Measurements from ENCODE around the gene MPPED2.

Gene MPPED2

GRCh38 chr11:30505603-30506002 is 80.5 kb downstream of the MPPED2 start:
- no peak for DNase-seq
- Histone ChIP-seq H3K4me2 (ENCODE audit: low read depth, low read length) (no peak overlapping the region), H2AFZ (ENCODE audit: low read length) (no peak overlapping the region), H3K79me2 (ENCODE audit: low read length) (no peaks in the 10 kb centered on the region), H3F3A (ENCODE audit: insufficient read depth, low read length) (no peaks in the 10 kb centered on the region), H3K9ac (ENCODE audit: low read length) (no peak overlapping the region), H3K27me3 (replicated peaks; ENCODE audit: insufficient read depth, low read length) (no peaks in the 10 kb centered on the region), H3K27ac (ENCODE audit: low read length) (no peak overlapping the region), H3K9me3 (replicated peaks; ENCODE audit: insufficient read depth, low read length) (no peaks in the 10 kb centered on the region), H3K9me2 (replicated peaks; ENCODE audit: insufficient read depth, low read length) (no peaks in the 10 kb centered on the region), H3K4me1 (ENCODE audit: low read length) (no peaks in the 10 kb centered on the region), H3K4me3 (ENCODE audit: low read length) (no peak overlapping the region), H3K36me3 (replicated peaks; ENCODE audit: insufficient read depth, low read length) (no peaks in the 10 kb centered on the region), H4K20me1 (ENCODE audit: insufficient read depth, low read length) (no peaks in the 10 kb centered on the region)
- TF ChIP-seq EZH2 (optimal IDR thresholded peaks at IDR 0.05; ENCODE audit: low read depth, low read length) (no peak), CTCF (IDR thresholded peaks at IDR 0.05; ENCODE audit: low read length) (no peak), EZH2phosphoT487 (IDR thresholded peaks at IDR 0.05; ENCODE audit: low read length) (no peak)

- Histone ChIP-seq H4K20me1 (ENCODE audit: insufficient read depth, low read length) (no peaks in the 10 kb centered on the region), H3F3A (ENCODE audit: insufficient read depth, low read length) (no peaks in the 10 kb centered on the region), H3K4me3 (ENCODE audit: low read length) (no peak overlapping the region), H3K79me2 (ENCODE audit: low read length) (no peaks in the 10 kb centered on the region), H2AFZ (ENCODE audit: low read length) (no peak overlapping the region), H3K36me3 (replicated peaks; ENCODE audit: insufficient read depth, low read length) (no peaks in the 10 kb centered on the region), H3K4me2 (ENCODE audit: low read depth, low read length) (no peak overlapping the region), H3K9me3 (replicated peaks; ENCODE audit: insufficient read depth, low read length) (no peaks in the 10 kb centered on the region), H3K27me3 (replicated peaks; ENCODE audit: insufficient read depth, low read length) (no peaks in the 10 kb centered on the region), H3K9me2 (replicated peaks; ENCODE audit: insufficient read depth, low read length) (no peaks in the 10 kb centered on the region), H3K9ac (ENCODE audit: low read length) (no peak overlapping the region), H3K27ac (ENCODE audit: low read length) (no peak overlapping the region), H3K4me1 (ENCODE audit: low read length) (no peaks in the 10 kb centered on the region)
- TF ChIP-seq CTCF (IDR thresholded peaks at IDR 0.05; ENCODE audit: low read length) = no peak
- no peak for TF ChIP-seq EZH2 (optimal IDR thresholded peaks at IDR 0.05; ENCODE audit: low read depth, low read length)
- no peak for TF ChIP-seq EZH2phosphoT487 (IDR thresholded peaks at IDR 0.05; ENCODE audit: low read length)
- no peak for DNase-seq
Measured at GRCh38 chr11:30504468-30504867, 81.7 kb downstream of the MPPED2 start.

GRCh38 chr11:30503156-30503555 is 83.0 kb downstream of the MPPED2 start:
- Histone ChIP-seq H3K27ac (ENCODE audit: low read length) (no peak overlapping the region), H3K79me2 (ENCODE audit: low read length) (no peaks in the 10 kb centered on the region), H3K4me2 (ENCODE audit: low read depth, low read length) (no peak overlapping the region), H3F3A (ENCODE audit: insufficient read depth, low read length) (no peaks in the 10 kb centered on the region), H3K9me2 (replicated peaks; ENCODE audit: insufficient read depth, low read length) (no peaks in the 10 kb centered on the region), H3K9ac (ENCODE audit: low read length) (no peak overlapping the region), H2AFZ (ENCODE audit: low read length) (no peak overlapping the region), H3K36me3 (replicated peaks; ENCODE audit: insufficient read depth, low read length) (no peaks in the 10 kb centered on the region), H3K9me3 (replicated peaks; ENCODE audit: insufficient read depth, low read length) (no peaks in the 10 kb centered on the region), H4K20me1 (ENCODE audit: insufficient read depth, low read length) (no peaks in the 10 kb centered on the region), H3K4me1 (ENCODE audit: low read length) (no peaks in the 10 kb centered on the region), H3K27me3 (replicated peaks; ENCODE audit: insufficient read depth, low read length) (no peaks in the 10 kb centered on the region), H3K4me3 (ENCODE audit: low read length) (no peak overlapping the region)
- TF ChIP-seq EZH2 (optimal IDR thresholded peaks at IDR 0.05; ENCODE audit: low read depth, low read length) (no peak), CTCF (IDR thresholded peaks at IDR 0.05; ENCODE audit: low read length) (no peak), EZH2phosphoT487 (IDR thresholded peaks at IDR 0.05; ENCODE audit: low read length) (no peak)
- no peak for DNase-seq
